NCI-H345 treated with DMSO at 0.1 percent for 48 hours (cell line): ENCODE results near the gene NKD2.

Source experiments
- DNase-seq: peaks from one replicate; lab custom pipeline; 2025; ENCODE audit not compliant: unreplicated experiment; lab: John Stamatoyannopoulos, UW

The NKD2 gene

GRCh38 chr5:1040571-1040970 is 32.0 kb downstream of the NKD2 start:
- DNase-seq = no peak

GRCh38 chr5:1041225-1042143 is 32.9 kb downstream of the NKD2 start:
- no peak for DNase-seq

- DNase-seq = no peak
These were observed 34.0 kb downstream of the NKD2 start for GRCh38 chr5:1042626-1043025.

GRCh38 chr5:1043327-1043726 is 34.7 kb downstream of the NKD2 start:
- DNase-seq = no peak

- no peak for DNase-seq
These were observed 35.5 kb downstream of the NKD2 start for GRCh38 chr5:1044117-1044516.

- DNase-seq = no peak
These were observed 37.5 kb downstream of the NKD2 start for GRCh38 chr5:1045960-1046560.

- no peak for DNase-seq
These were observed 38.8 kb downstream of the NKD2 start for GRCh38 chr5:1047332-1047965.

GRCh38 chr5:1048162-1048721 is 39.6 kb downstream of the NKD2 start:
- no peak for DNase-seq

GRCh38 chr5:1048861-1049838 is 40.5 kb downstream of the NKD2 start:
- no peak for DNase-seq

- no peak for DNase-seq
These were observed 42.1 kb downstream of the NKD2 start for GRCh38 chr5:1050423-1051365.

GRCh38 chr5:1051366-1051720 is 42.7 kb downstream of the NKD2 start:
- no peak for DNase-seq

GRCh38 chr5:1052076-1052475 is 43.5 kb downstream of the NKD2 start:
- DNase-seq = no peak

- DNase-seq = no peak
These were observed 44.2 kb downstream of the NKD2 start for GRCh38 chr5:1052641-1053390.

- no peak for DNase-seq
These were observed 44.9 kb downstream of the NKD2 start for GRCh38 chr5:1053391-1054017.

GRCh38 chr5:1054018-1054798 is 45.6 kb downstream of the NKD2 start:
- DNase-seq = no peak

- no peak for DNase-seq
These were observed 46.5 kb downstream of the NKD2 start for GRCh38 chr5:1054799-1055775.
